GM21390 (cell line): ENCODE results near the gene IL1R1.
A peak's percentile ranks its signal among the peaks of the same experiment; 100 is the strongest.
"Not testable (repeated sequence)": the region's sequence is repeated elsewhere in the genome, so short reads cannot be mapped to it uniquely, and the experiment has no call there.

Experiments
- ATAC-seq: cut with Tn5 transposase; IDR thresholded peaks from one replicate; pipeline ENCODE4 v1.9.1; 2021; ENCODE audit not compliant: unreplicated experiment

IL1R1 gene, protein sequence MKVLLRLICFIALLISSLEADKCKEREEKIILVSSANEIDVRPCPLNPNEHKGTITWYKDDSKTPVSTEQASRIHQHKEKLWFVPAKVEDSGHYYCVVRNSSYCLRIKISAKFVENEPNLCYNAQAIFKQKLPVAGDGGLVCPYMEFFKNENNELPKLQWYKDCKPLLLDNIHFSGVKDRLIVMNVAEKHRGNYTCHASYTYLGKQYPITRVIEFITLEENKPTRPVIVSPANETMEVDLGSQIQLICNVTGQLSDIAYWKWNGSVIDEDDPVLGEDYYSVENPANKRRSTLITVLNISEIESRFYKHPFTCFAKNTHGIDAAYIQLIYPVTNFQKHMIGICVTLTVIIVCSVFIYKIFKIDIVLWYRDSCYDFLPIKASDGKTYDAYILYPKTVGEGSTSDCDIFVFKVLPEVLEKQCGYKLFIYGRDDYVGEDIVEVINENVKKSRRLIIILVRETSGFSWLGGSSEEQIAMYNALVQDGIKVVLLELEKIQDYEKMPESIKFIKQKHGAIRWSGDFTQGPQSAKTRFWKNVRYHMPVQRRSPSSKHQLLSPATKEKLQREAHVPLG

DNA sequence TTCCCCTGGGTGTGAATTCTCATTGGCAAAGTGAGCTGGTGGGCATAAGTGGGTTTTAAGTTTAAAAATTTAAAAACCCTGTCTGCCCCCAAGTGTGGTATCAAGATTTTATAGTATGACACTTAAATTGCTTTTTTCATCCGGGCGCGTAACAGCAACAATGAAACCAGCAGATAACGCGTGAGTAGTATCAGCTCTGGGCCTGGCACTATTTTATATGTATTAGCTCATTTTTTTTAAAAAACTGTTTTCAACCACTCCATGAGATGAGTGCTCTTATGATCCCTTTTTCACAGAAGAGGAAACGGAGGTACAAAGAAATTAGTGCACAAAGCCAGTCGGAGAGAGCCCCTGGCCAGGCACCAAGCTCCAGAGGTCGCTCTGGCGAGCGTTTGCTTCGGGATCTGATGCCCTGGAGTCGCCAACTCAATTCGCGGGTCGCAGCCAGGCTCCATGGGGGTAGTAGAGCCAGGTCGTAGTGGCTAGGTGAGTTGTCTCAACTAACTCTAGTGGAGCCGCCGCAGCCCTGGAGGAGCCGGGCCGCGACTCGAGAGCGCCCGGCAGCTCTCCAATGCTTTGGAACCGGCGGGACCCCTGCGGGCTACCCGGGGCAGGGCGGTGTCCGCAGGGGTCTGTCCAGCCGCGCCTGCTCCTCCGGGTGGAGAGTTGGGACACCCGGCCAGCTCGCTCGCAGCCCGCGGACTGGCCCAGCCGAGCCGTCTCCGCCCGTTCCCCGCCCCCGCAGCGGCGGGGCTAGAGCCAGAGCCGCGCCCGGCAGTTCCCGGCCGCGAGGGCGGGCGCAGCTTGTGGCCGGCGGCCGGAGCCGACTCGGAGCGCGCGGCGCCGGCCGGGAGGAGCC is at the start of gene IL1R1:
Gene IL1R1 (plus strand): TSS at position 777 of the 859 bp plus-strand sequence. CDS start 14,979 bp downstream, outside the sequence.
- ATAC-seq: no peak

- ATAC-seq: no peak
Measured at GRCh38 chr2:102093662-102094061, 48.9 kb upstream of the IL1R1 start.

GRCh38 chr2:102094917-102095316 is 47.6 kb upstream of the IL1R1 start:
- ATAC-seq: no peak

GRCh38 chr2:102096103-102096502 is 46.4 kb upstream of the IL1R1 start:
- no peak for ATAC-seq

DNA sequence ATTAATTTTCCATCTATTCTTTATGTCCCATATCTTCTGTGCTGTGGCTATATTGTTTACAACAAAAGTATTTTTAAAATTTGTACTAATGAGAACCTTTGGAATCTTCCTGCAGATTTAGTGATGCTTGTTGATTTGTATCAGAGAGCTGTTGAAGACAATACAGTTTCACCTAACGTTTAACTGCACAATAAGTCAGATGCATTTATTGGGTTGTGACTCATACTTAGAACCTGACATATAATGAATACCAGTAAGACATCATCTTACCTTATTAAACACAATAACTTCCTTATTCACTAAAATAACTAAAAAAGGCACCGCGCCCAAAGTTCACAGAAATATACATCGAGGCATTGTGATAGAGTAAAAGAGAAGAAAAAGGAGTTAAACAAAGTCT is 43.8 kb upstream of the IL1R1 start:
- no peak for ATAC-seq

GRCh38 chr2:102099536-102100298 is 42.8 kb upstream of the IL1R1 start:
- no peak for ATAC-seq

DNA sequence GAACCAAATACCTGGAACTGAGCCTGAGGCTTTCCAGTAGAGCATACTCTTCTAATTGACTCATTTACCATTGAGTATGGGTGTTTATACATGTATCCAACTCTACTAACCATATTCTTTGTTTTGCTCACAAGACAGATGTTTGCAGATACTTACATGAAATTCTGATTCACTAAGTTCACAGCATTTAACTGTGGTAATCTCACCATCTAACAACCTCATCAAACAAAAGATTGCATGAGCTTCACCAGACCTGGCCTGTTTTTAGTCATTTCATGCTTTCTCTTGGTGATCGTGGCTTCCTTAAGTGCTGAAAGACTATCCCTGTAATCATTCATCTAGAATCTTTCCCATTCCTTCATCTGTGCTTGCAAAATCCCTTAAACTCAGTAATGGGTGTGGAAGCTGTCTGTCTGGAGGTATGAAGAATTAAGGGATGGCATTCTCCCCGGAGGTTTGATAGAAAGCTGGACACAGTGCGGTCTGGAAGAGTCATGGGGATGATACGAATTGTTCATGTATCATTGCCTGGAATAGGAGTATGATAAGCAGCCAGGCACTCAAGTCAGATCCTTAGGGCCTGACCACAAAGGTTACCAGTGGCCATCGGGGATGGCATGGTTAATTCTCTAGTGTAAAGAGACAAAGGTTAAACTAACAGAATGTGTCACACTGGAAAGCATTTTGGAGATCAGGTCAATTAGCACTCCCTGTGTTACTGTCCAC is 42.0 kb upstream of the IL1R1 start:
- ATAC-seq: no peak

DNA sequence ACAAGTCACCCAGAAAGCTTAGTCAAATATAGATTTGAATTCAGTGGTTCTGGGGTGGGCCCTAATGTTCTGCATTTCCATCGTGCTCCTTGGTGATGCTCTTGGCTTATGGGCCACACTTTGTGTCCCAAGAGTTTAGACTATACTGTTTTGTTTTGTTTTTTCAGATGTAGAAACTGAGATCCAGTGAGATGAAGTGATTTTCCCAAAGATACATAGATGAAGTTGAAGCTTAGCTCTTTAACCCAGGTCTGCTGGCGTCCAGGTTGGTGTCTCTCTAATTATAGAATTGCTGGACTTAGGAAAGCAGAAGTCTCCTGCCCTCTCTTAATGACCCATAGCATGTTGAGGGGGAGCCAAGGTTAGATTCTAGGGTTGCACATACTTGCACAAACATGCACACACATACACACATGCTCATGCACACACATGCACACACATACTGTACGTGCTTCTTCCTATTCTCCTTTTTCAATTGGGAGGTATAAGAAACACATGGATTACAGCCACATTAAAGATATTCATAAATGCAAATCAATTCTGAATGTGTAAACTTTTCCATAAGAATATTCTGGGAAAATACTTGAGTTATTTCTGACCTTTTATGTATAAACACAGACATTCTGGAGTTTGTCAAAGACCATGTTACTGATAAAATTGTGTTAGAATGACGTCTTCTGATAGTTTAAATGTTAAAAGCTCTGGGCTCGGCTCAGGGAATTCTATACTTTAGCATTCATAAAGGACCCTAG is 41.3 kb upstream of the IL1R1 start:
- no peak for ATAC-seq

DNA sequence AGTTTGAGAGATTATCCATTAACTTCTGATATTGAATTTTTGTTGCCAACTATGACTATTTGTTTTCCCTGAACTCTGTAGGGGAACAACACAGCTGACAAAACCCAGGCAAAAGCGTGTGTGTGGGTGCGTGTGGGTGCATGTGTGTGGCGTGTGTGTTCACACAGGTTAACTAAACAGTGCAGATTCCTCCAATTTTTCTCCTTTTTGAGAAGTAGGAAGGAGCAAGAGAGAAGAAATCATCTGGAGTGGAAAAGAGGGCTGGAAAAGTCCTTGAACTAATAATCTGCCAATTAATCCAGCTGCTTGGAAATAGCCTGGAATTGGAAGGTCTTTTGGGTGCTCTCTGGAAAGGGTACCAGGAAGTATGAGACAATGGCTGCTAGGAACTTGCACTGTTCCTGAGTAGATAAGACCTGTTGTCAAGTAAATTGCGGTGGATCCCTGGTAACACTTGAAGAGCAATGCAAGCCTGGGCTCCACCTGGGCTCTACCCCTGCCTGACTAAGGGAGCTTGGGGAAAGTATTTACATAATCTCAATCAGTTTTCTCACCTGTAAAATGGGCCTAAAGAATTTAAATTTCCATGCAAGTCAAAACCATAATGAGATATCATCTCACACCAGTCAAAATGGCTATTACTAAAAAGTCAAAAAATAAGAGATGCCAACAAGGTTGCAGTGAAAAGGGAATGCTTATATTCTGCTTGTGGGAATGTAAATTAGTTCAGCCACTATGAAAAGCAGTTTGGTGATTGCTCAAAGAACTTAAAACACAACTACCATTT is 40.5 kb upstream of the IL1R1 start:
- no peak for ATAC-seq

DNA sequence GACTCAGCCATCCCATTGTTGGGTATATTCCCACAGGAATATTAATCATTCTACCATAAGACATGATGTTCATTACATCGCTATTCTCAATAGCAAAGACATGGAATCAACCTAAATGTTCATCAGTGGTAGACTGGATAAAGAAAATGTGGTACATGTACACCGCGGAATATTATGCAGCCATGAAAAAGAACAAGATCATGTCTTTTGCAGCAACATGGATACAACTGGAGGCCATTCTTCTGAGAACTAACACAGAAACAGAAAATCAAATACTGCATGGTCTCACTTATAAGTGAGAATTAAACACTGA is 40.0 kb upstream of the IL1R1 start:
- not testable (repeated sequence) for ATAC-seq

- ATAC-seq: no peak
Measured at GRCh38 chr2:102103284-102103683, 39.3 kb upstream of the IL1R1 start.

DNA sequence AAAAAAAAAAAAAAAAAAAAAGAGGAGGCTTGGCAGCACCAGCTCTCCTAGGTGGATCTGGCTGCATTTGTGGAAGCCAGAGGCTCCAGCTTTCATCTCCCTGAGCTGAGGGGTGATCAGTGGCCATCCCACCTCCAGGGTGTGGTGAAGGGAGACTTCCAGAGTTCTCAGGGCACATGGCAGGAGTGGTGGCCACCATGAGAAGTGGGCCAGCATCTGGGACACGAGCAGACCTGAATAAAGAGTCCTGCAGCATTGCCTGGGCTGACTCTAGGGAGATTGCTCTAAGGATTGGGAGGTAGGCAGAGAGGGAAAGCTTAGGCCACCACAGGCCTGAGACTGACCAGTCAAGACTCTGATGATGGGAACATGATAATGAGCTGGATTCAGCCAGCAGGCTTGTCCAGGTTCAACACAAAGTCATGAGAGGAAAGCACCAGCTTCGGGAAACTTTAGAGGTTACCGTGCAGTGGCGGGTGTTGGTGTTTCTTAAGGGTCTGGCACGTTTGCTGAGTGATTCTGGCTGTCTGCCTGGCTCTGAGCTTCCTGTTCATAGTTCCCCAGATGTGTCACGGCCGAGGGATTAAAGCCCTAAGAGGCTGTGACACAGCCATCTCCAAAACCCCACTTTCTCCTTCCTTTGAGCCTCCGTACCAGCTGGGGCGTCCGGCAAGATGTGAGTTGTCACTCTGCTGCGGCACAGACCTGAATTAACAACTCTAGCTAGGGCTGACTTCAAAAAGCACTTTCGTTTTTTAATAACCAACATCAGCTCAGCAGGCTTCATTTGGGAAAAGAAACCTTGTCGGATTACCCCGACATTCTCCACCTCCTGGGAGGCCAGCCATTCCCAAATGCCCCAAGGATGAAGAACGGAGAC is 38.3 kb upstream of the IL1R1 start:
- ATAC-seq: peak; percentile 84

DNA sequence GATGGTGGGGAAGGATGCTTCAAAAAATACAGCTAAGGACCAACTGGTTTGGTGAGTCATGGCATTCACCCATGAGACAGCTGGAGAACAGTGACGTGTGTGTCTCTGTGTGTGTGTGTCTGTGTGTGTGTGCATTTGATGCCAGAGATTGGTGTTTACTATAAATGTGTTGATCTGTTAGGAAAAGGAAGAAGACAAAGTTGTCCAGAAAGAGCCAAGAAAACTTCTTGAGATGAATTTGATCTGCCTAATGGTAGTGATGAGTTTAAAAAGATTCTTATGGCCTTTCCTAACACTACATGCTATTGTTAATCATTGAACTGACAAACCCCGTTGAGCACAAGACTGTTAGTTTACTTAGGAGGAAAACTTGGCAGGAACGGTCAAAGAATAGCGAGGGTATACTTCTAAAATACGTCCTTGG is 36.4 kb upstream of the IL1R1 start:
- no peak for ATAC-seq

DNA sequence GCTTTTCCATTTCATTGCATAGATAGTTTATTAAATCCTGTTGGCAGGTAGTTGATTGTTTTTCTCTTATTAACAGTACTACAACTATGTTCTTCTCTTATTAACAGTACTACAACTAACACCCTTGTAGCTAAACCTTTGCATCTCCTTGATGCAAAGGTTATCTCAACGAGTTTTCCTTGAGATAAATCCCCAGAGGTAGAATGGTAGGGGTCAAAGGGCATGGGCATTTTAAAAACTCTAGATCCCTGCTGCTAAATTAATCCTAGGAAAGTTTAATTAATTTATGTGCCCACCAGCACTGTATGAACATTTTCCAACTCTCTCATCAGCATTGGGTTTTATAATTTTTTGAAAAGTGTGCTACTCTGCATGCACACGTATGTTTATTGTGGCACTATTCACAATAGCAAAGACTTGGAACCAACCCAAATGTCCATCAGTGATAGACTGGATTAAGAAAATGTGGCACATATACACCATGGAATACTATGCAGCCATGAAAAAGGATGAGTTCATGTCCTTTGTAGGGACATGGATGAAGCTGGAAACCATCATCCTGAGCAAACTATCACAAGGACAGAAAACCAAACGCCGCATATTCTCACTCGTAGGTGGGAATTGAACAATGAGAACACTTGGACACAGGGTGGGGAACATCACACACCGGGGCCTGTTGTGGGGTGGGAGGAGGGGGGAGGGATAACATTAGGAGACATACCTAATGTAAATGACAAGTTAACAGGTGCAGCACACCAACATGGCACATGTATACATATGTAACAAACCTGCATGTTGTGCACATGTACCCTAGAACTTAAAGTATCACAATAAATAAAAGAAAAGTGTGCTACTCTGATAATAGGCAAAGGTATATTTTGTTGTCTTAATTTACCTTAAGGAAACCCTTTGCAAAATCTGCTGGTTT is 35.5 kb upstream of the IL1R1 start:
- not testable (repeated sequence) for ATAC-seq

GRCh38 chr2:102107741-102108070 is 34.8 kb upstream of the IL1R1 start:
- no peak for ATAC-seq

DNA sequence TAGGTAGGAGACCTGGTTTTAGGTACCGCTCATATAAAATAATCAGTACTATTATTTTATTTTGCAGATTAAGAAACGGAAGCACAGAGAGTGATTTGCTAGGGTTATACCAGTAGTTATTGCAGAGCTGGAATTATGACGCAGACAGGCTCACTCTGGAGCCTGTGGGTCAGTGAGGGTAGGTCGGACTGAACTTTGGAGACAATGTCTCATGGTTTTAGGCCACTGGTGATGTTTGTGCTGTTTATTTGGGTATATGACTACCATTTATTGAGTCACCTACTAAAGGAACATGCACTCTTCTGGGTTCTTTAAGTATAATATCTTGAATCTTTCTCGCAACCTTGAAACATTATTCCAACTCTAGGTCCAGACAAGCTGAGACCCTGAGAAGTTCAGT is 33.5 kb upstream of the IL1R1 start:
- no peak for ATAC-seq

- no peak for ATAC-seq
Measured at GRCh38 chr2:102110171-102110570, 32.4 kb upstream of the IL1R1 start.
